DND-41 (cell line): ENCODE results near the gene ZBTB18.

Experiments used
- ATAC-seq: fragments of 200-7000 bp; cut with Tn5 transposase; 3 replicates; pipeline ENCODE4 v1.9.1; 2021; ENCODE audit warnings: low read depth; ENCODE audit not compliant: insufficient read depth
- DNase-seq: peaks from one replicate; pipeline ENCODE4 v3.0.0-alpha.2; 2020
- H2AFZ ChIP-seq: 2 replicates; pipeline ENCODE4 v1.6.0; 2012; ENCODE audit warnings: low read depth, low read length
- H3K27ac ChIP-seq: 2 replicates; pipeline ENCODE4 v1.5.1; 2012; ENCODE audit warnings: low read length, inconsistent platforms
- H3K27me3 ChIP-seq: fragments of 200-600 bp; sonication (generic); 2 replicates; pipeline ENCODE4 v1.6.0; 2012; ENCODE audit warnings: low read length, mild to moderate bottlenecking, inconsistent platforms; ENCODE audit not compliant: insufficient read depth, poor library complexity
- H3K36me3 ChIP-seq: 2 replicates; pipeline ENCODE4 v1.5.1; 2012; ENCODE audit warnings: low read length, inconsistent platforms; ENCODE audit not compliant: insufficient read depth
- H3K4me1 ChIP-seq: 2 replicates; pipeline ENCODE4 v1.5.1; 2012; ENCODE audit warnings: mild to moderate bottlenecking, low read length; ENCODE audit not compliant: insufficient read depth
- H3K4me2 ChIP-seq: 2 replicates; pipeline ENCODE4 v1.6.0; 2012; ENCODE audit warnings: mild to moderate bottlenecking, moderate library complexity, low read length, inconsistent platforms; ENCODE audit not compliant: insufficient read depth
- H3K4me3 ChIP-seq, 2 experiments: fragments of 200-600 bp in 1 of 2; shearing (Covaris generic) in 1 of 2; 2 replicates each; pipeline ENCODE4 v1.5.1; 2012 to 2016; ENCODE audit warnings: inconsistent platforms in 2 of 2, low read length in 2 of 2, mild to moderate bottlenecking in 2 of 2, low read depth in 1 of 2, moderate library complexity in 1 of 2
- H3K79me2 ChIP-seq: 2 replicates; pipeline ENCODE4 v1.6.0; 2012; ENCODE audit warnings: low read length, inconsistent platforms; ENCODE audit not compliant: insufficient read depth
- H3K9ac ChIP-seq: 2 replicates; pipeline ENCODE4 v1.6.0; 2012; ENCODE audit warnings: low read depth, mild to moderate bottlenecking, inconsistent platforms, low read length, moderate library complexity
- H3K9me3 ChIP-seq: 2 replicates; pipeline ENCODE4 v1.5.1; 2012; ENCODE audit warnings: low read length, moderate library complexity, mild to moderate bottlenecking, inconsistent platforms; ENCODE audit not compliant: insufficient read depth, severe bottlenecking
- H4K20me1 ChIP-seq: 2 replicates; pipeline ENCODE4 v1.6.0; 2012; ENCODE audit warnings: low read length; ENCODE audit not compliant: insufficient read depth
- EZH2 ChIP-seq: IDR thresholded peaks from 3 replicates; pipeline ENCODE4 v1.6.1; 2012; ENCODE audit warnings: borderline replicate concordance, low read depth, mild to moderate bottlenecking, moderate library complexity, low read length, inconsistent platforms; ENCODE audit not compliant: severe bottlenecking
- TF ChIP-seq, protein P1 (sequence below): IDR thresholded peaks from 2 replicates; pipeline ENCODE4 v1.5.1; 2012; ENCODE audit warnings: borderline replicate concordance, low read length, moderate library complexity, mild to moderate bottlenecking; ENCODE audit not compliant: poor library complexity, severe bottlenecking; ENCODE audit errors: extremely low read depth

ZBTB18 gene

DNA sequence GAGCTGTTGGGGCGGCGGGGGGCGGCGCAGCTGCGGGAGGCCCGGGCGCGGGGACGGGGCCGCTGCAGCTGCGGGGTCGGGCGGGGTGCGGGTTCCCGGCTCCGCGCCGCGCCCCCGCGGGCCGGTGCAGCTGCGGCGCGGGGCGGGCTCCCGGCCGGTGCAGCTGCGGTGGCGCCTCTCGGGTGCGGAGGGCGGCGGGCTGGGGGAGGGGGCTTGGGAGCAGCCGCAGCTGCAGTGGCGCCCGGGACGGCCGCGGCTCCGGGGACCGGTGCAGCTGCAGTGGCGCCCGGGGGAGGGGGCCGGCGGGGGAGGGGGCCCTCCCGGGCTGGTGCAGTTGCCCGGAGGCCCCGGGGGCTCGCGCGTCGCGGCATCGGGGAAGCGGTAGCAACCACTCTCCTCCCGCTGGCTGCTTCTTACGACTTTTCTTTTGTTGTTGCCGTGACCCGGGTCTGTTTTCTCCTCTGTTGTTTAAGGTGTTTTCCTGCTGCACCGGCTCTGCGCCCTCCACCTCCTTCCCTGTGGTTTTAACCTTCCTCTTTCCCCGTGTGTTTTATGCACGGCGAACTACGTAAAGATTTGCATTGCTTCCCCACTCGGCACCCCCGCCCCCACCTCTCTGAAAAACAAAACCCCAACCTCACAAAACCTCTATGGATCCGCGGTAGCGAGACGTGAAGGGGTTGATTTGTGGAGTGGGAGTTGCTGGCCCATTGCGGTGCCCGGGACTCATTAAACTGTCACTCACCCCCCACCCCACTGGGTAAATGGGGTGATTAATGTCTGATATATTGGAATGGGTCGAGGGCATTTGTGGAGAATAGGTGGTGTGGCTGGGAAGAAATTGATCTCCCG, 1.7 kb upstream of the ZBTB18 start:
- TF ChIP-seq, protein P1, sequence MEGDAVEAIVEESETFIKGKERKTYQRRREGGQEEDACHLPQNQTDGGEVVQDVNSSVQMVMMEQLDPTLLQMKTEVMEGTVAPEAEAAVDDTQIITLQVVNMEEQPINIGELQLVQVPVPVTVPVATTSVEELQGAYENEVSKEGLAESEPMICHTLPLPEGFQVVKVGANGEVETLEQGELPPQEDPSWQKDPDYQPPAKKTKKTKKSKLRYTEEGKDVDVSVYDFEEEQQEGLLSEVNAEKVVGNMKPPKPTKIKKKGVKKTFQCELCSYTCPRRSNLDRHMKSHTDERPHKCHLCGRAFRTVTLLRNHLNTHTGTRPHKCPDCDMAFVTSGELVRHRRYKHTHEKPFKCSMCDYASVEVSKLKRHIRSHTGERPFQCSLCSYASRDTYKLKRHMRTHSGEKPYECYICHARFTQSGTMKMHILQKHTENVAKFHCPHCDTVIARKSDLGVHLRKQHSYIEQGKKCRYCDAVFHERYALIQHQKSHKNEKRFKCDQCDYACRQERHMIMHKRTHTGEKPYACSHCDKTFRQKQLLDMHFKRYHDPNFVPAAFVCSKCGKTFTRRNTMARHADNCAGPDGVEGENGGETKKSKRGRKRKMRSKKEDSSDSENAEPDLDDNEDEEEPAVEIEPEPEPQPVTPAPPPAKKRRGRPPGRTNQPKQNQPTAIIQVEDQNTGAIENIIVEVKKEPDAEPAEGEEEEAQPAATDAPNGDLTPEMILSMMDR = no peak
- TF ChIP-seq EZH2 = no peak
- H3K27ac ChIP-seq = peak overlapping the region; percentile 85
- H2AFZ ChIP-seq = peak overlapping the region; percentile 67

DNA sequence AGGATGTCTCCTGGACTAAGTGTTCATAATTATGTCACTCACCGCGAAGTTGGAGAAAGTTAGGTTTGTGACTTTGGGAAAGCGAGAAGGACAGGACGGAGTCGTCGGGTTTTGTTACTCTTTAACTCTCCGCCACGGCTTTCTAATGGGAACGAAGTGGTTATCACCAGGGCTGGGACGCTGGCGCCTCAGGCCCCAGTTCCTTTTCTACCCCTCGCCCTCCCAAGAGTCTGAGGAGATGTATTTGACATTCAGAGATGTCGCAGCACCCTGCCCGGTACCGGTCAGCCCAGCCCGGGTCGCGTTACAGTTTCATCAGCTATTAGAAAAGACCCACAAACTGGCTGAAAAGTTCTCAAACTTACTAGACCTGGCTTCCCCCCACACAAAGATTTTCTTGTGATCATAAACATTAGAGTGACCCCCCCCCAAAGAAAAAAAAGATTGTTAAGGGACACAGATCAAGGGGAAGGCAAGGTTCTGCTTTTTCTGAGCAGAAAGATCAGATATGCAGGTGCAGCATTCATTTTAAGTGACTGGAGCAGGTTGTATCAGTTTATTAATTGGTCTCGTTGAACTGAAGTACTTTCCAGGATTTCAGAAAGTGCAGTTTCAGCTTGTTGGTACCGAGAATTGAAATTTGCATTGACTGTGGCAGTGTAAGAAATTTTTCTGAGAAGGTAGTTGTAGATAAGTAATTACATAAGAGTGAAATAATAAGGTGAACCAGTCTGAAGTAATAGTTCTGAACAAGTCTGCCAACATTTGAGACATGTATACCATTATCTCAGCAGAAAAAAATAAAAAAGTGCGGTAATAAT, 859 bp upstream of the ZBTB18 start:
- Histone ChIP-seq H4K20me1 (peaks cover 33% of the 10 kb centered on the region; the same call in 1 of the 2 replicates), H3K9ac (peak overlapping the region; percentile 65), H3K4me2 (peak overlapping the region; percentile 83), H3K27me3 (no peaks in the 10 kb centered on the region), H2AFZ (peak overlapping the region; percentile 67; the same call in 1 of the 2 replicates), H3K4me3 (peak overlapping the region; percentile 35 to 71; a peak in 3 of 4 replicates), H3K4me1 (peaks cover 45% of the 10 kb centered on the region), H3K27ac (peak overlapping the region; percentile 85), H3K36me3 (peaks cover 22% of the 10 kb centered on the region), H3K9me3 (no peaks in the 10 kb centered on the region), H3K79me2 (peaks cover 57% of the 10 kb centered on the region)
- DNase-seq (peak; percentile 13), ATAC-seq (no peak)
- TF ChIP-seq, protein P1 = no peak
- TF ChIP-seq EZH2 = no peak

More for the DNA sequence above, 1.7 kb upstream of the ZBTB18 start:
- ATAC-seq (peak; percentile 20), DNase-seq (peak; percentile 81)
- peak overlapping the region; percentile 35 to 71; a peak in 3 of 4 replicates for H3K4me3 ChIP-seq
- H3K36me3 ChIP-seq = peaks cover 15% of the 10 kb centered on the region
- peak overlapping the region; percentile 83 for H3K4me2 ChIP-seq
- H3K27me3 ChIP-seq = no peaks in the 10 kb centered on the region
- H3K9me3 ChIP-seq = no peaks in the 10 kb centered on the region
- H4K20me1 ChIP-seq = peaks cover 25% of the 10 kb centered on the region; the same call in 1 of the 2 replicates
- H3K9ac ChIP-seq = peak overlapping the region; percentile 65
- peaks cover 43% of the 10 kb centered on the region for H3K4me1 ChIP-seq
- H3K79me2 ChIP-seq = peaks cover 51% of the 10 kb centered on the region

DNA sequence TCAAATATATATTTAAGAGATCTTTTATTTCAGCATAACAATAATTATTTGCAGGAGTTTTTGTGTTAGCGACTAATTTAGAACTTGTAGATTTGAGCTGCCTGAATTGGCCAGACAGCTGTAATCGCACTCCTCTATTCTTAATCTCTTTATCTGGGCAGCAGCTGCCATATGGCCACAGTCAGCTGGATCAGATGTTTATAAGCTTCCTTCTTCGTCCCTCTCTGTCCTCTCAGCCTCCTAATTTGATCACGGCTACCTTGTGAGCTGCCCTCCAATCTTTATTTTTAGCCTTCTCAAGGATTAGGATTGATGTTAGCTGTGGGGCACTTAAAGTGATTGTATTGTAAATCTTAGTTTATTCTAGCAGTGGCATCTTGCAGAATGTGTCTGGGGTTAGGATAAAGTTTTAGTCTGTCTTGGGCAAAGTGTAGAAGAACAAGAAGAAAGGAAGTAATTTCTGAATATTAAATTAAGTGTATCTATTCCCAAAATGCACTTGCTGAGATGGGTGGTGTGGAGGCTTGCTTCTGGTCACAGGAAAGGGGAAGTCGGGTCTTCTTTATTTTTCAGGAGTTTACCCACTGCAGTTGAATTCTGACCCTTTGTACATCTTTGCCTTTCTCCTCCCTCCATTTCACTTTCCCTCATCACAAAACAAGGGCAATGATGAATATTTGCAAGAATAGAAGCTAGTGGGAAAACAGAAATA, 1.1 kb downstream of the ZBTB18 start:
- peaks cover 36% of the 10 kb centered on the region for H3K4me1 ChIP-seq
- no peak overlapping the region for H3K4me3 ChIP-seq
- H3K9ac ChIP-seq = no peak overlapping the region; the same call in 1 of the 2 replicates
- H3K27ac ChIP-seq = peak overlapping the region; percentile 36; the same call in 1 of the 2 replicates
- H3K4me2 ChIP-seq = peak overlapping the region; percentile 83; the same call in 1 of the 2 replicates
- H3K27me3 ChIP-seq = no peaks in the 10 kb centered on the region
- ATAC-seq (no peak), DNase-seq (no peak)
- no peak overlapping the region for H2AFZ ChIP-seq
- TF ChIP-seq, protein P1 = no peak
- TF ChIP-seq EZH2 = no peak
- H3K36me3 ChIP-seq = peaks cover 33% of the 10 kb centered on the region
- peaks cover 43% of the 10 kb centered on the region for H4K20me1 ChIP-seq
- peaks cover 63% of the 10 kb centered on the region for H3K79me2 ChIP-seq
- no peaks in the 10 kb centered on the region for H3K9me3 ChIP-seq
